Measurements from ENCODE around the gene SHISA7. TPM values are rescaled to one million over a fixed set of nuclear protein-coding genes. Genes with fewer than 3 reads are reported as not detected.
"Not testable (repeated sequence)": the region's sequence is repeated elsewhere in the genome, so short reads cannot be mapped to it uniquely, and the experiment has no call there.

Gene SHISA7
- total RNA-seq, 1 donor, result not detected

- DNase-seq (ENCODE audit: low read depth), result no peak
- no peak overlapping the region for H3K4me3 ChIP-seq (ENCODE audit: low read depth, low read length)
- TF ChIP-seq CTCF (IDR thresholded peaks at IDR 0.05; ENCODE audit: insufficient read depth, low read length), result no peak
These were observed 9.1 kb upstream of the SHISA7 start for GRCh38 chr19:55451965-55452748.

- no peak for TF ChIP-seq CTCF (IDR thresholded peaks at IDR 0.05; ENCODE audit: insufficient read depth, low read length)
- H3K4me3 ChIP-seq (ENCODE audit: low read depth, low read length), result no peak overlapping the region
- no peak for DNase-seq (ENCODE audit: low read depth)
These were observed 8.3 kb upstream of the SHISA7 start for GRCh38 chr19:55451163-55451964.

GRCh38 chr19:55449469-55449868 lies 6.4 kb upstream of the SHISA7 start:
- no peak overlapping the region for H3K4me3 ChIP-seq (ENCODE audit: low read depth, low read length)
- DNase-seq (ENCODE audit: low read depth), result no peak
- TF ChIP-seq CTCF (IDR thresholded peaks at IDR 0.05; ENCODE audit: insufficient read depth, low read length), result no peak

GRCh38 chr19:55448175-55448490 lies 5.0 kb upstream of the SHISA7 start:
- not testable (repeated sequence) for H3K4me3 ChIP-seq (ENCODE audit: low read depth, low read length); DNase-seq (ENCODE audit: low read depth)

- H3K4me3 ChIP-seq (ENCODE audit: low read depth, low read length), result no peak overlapping the region
- DNase-seq (ENCODE audit: low read depth), result peak; percentile 43
- no peak for TF ChIP-seq CTCF (IDR thresholded peaks at IDR 0.05; ENCODE audit: insufficient read depth, low read length)
These were observed 4.5 kb upstream of the SHISA7 start for GRCh38 chr19:55447421-55448174.

- H3K4me3 ChIP-seq (ENCODE audit: low read depth, low read length), result no peak overlapping the region
- TF ChIP-seq CTCF (IDR thresholded peaks at IDR 0.05; ENCODE audit: insufficient read depth, low read length), result no peak
- DNase-seq (ENCODE audit: low read depth), result no peak
These were observed 3.0 kb upstream of the SHISA7 start for GRCh38 chr19:55446060-55446459.

- H3K4me3 ChIP-seq (ENCODE audit: low read depth, low read length), result no peak overlapping the region
- DNase-seq (ENCODE audit: low read depth), result no peak
- TF ChIP-seq CTCF (IDR thresholded peaks at IDR 0.05; ENCODE audit: insufficient read depth, low read length), result no peak
These were observed 1.5 kb upstream of the SHISA7 start for GRCh38 chr19:55444646-55445045.
